GM12891 (cell line): ENCODE data around the gene SERHL2.

Source experiments
- POLR2A ChIP-seq: IDR thresholded peaks from 2 replicates; pipeline ENCODE4 v1.6.1; 2011; ENCODE audit warnings: low read depth, low read length, control low read depth
- POLR2AphosphoS5 ChIP-seq: IDR thresholded peaks from 2 replicates; pipeline ENCODE4 v1.6.1; 2011; ENCODE audit warnings: low read depth, low read length, control low read depth
- POU2F2 ChIP-seq: IDR thresholded peaks from 2 replicates; pipeline ENCODE4 v1.6.1; 2011; ENCODE audit warnings: low read depth, mild to moderate bottlenecking, control low read depth, low read length, moderate library complexity
- SPI1 ChIP-seq: IDR thresholded peaks from 2 replicates; pipeline ENCODE4 v1.6.1; 2011; ENCODE audit warnings: low read depth, low read length, control low read depth
- TAF1 ChIP-seq: IDR thresholded peaks from 2 replicates; pipeline ENCODE4 v1.6.1; 2011; ENCODE audit warnings: low read depth, low read length, control low read depth

GRCh38 chr22:42533638-42533977, 20.1 kb upstream of the SERHL2 start:
- TF ChIP-seq POLR2AphosphoS5, result no peak
- TF ChIP-seq POLR2A, result no peak
- TF ChIP-seq POU2F2, result no peak
- TF ChIP-seq SPI1, result no peak
- no peak for TF ChIP-seq TAF1
